K562 (cell line): ENCODE results near the gene ADRA2A. TPM values are rescaled to one million over a fixed set of nuclear protein-coding genes. Genes with fewer than 3 reads are reported as not detected.

Source experiments
- CCAR2 ChIP-seq: fragments of 200-400 bp; formaldehyde crosslinking; IDR thresholded peaks from 2 replicates; pipeline ENCODE4 v1.6.1; 2017; ENCODE audit warnings: mild to moderate bottlenecking, low read depth, low read length
- FOXK2 ChIP-seq, 2 experiments: fragments of 450-650 bp; IDR thresholded peaks in 1 of 2; conservative IDR thresholded peaks in 1 of 2; 2 replicates each; pipeline ENCODE4 v1.6.1; 2016; ENCODE audit warnings: low read depth in 2 of 2, mild to moderate bottlenecking in 1 of 2
- SOX6 ChIP-seq: fragments of 450-650 bp; IDR thresholded peaks from 2 replicates; pipeline ENCODE4 v1.6.1; 2014; ENCODE audit warnings: mild to moderate bottlenecking
- STAT5A ChIP-seq: IDR thresholded peaks from 2 replicates; pipeline ENCODE4 v1.6.1; 2012; ENCODE audit warnings: low read length, inconsistent platforms, borderline replicate concordance
- TFE3 ChIP-seq: fragments of 450-650 bp; formaldehyde crosslinking; IDR thresholded peaks from 2 replicates; pipeline ENCODE4 v1.4.0; 2020; ENCODE audit warnings: mild to moderate bottlenecking, mixed read lengths
- THAP12 ChIP-seq: fragments of 250-450 bp; sonication (Bioruptor Pico); IDR thresholded peaks from 2 replicates; pipeline ENCODE4 v1.9.0; 2021; ENCODE audit warnings: mild to moderate bottlenecking, inconsistent platforms
- VEZF1 ChIP-seq: fragments of 200-800 bp; sonication (Bioruptor generic); IDR thresholded peaks from 2 replicates; pipeline ENCODE4 v1.6.1; 2017; ENCODE audit warnings: missing genetic modification characterization, missing compliant biosample characterization
- polyA plus RNA-seq, 8 experiments: library from polyadenylated mRNA; depleted of rRNA in 4 of 8; stranded (reverse) in 5 of 8; unstranded in 3 of 8; fragments of >200 nt; fragmentation: Nextera tagmentation in 2 of 8; fragmentation: Illumina TruSeq in 1 of 8; extraction: Ambion mirVana in 2 of 8; extraction: Trizol in 1 of 8; gene quantifications; 2 replicates each; pipeline versions ENCODE4 v1.2.1 to v1.2.3, GENCODE V29; 2011 to 2014; ENCODE audit warnings: inconsistent platforms in 1 of 8, missing spikeins in 1 of 8
- total RNA-seq, 7 experiments: library from RNA; depleted of rRNA in 6 of 7; stranded (reverse); fragments of >200 nt in 6 of 7; fragmentation: Illumina TruSeq in 2 of 7; extraction: Trizol in 2 of 7; gene quantifications; 2 replicates each; pipeline versions ENCODE4 v1.2.1 to v1.2.3, GENCODE V29; 2011 to 2021; ENCODE audit warnings: low replicate concordance in 1 of 7

The ADRA2A gene
- total and polyA plus RNA-seq, 9 of the 15 experiments (the other 6 are each of a cell fraction or from before 2014, with no cell fraction given): not detected

- TF ChIP-seq STAT5A (no peak), TFE3 (CRISPR knock-in tag) (no peak), SOX6 (no peak), CCAR2 (no peak), VEZF1 (CRISPR knock-in tag) (no peak), THAP12 (CRISPR knock-in tag) (no peak), FOXK2 (conservative IDR thresholded peaks at IDR 0.05 in 1 of 2, IDR thresholded peaks at IDR 0.05 in 1 of 2; ENCODE audit: low read depth in 2 of 2) (no peak)
Measured at GRCh38 chr10:111101796-111102195, 25.0 kb downstream of the ADRA2A start (continued).
